ENCODE measurements around the gene PPM1L.
A peak's percentile ranks its signal among the peaks of the same experiment; 100 is the strongest.

GRCh38 chr3:160935413-160936095 is 179.5 kb downstream of the PPM1L start:
- TF ChIP-seq BRD4 (CRISPR knock-in tag; IDR thresholded peaks at IDR 0.05) (no peak), POLR2A (IDR thresholded peaks at IDR 0.05; ENCODE audit: insufficient read depth in 1 of 2, low read depth in 2 of 2, low read length in 2 of 2) (no peak), PHF8 (CRISPR knock-in tag; IDR thresholded peaks at IDR 0.05) (no peak), POLR2AphosphoS5 (IDR thresholded peaks at IDR 0.05; ENCODE audit: low read depth, low read length) (no peak), ZNF761 (CRISPR knock-in tag; conservative IDR thresholded peaks at IDR 0.05) (no peak), CBX5 (CRISPR knock-in tag; IDR thresholded peaks at IDR 0.05; ENCODE audit: borderline replicate concordance) (0 out of 2 replicates have a peak, but pooled peaks have one; percentile 60), ZFP82 (CRISPR knock-in tag; IDR thresholded peaks at IDR 0.05; ENCODE audit: borderline replicate concordance) (no peak), ZNF224 (CRISPR knock-in tag; IDR thresholded peaks at IDR 0.05) (no peak), HOXA9 (CRISPR knock-in tag; IDR thresholded peaks at IDR 0.05; ENCODE audit: borderline replicate concordance) (no peak), MLLT10 (CRISPR knock-in tag; IDR thresholded peaks at IDR 0.05) (no peak), SKI (IDR thresholded peaks at IDR 0.05; ENCODE audit: partially characterized antibody) (no peak), USF2 (IDR thresholded peaks at IDR 0.05; ENCODE audit: low read depth, low read length) (no peak), USF2 (CRISPR knock-in tag; IDR thresholded peaks at IDR 0.05; ENCODE audit: borderline replicate concordance) (no peak)

Data from HepG2 (cell line).